Choroid plexus epithelial cell (primary cell): Measurements from ENCODE around the gene ZG16.

Experiments used
- DNase-seq: peaks from one replicate; pipeline ENCODE4 v3.0.0-alpha.2; 2010; ENCODE audit warnings: low read depth
- H3K4me3 ChIP-seq: 2 replicates; pipeline ENCODE4 v1.5.1; 2011; ENCODE audit warnings: low read depth, mild to moderate bottlenecking, control low read depth, low read length, moderate library complexity
- TF ChIP-seq, protein P1 (sequence below): conservative IDR thresholded peaks from 2 replicates; pipeline ENCODE4 v1.5.1; 2011; ENCODE audit warnings: low read depth, mild to moderate bottlenecking, control low read depth, inconsistent platforms, low read length, moderate library complexity

ZG16 gene

GRCh38 chr16:29813644-29814562, 35.8 kb downstream of the ZG16 start:
- TF ChIP-seq, protein P1, sequence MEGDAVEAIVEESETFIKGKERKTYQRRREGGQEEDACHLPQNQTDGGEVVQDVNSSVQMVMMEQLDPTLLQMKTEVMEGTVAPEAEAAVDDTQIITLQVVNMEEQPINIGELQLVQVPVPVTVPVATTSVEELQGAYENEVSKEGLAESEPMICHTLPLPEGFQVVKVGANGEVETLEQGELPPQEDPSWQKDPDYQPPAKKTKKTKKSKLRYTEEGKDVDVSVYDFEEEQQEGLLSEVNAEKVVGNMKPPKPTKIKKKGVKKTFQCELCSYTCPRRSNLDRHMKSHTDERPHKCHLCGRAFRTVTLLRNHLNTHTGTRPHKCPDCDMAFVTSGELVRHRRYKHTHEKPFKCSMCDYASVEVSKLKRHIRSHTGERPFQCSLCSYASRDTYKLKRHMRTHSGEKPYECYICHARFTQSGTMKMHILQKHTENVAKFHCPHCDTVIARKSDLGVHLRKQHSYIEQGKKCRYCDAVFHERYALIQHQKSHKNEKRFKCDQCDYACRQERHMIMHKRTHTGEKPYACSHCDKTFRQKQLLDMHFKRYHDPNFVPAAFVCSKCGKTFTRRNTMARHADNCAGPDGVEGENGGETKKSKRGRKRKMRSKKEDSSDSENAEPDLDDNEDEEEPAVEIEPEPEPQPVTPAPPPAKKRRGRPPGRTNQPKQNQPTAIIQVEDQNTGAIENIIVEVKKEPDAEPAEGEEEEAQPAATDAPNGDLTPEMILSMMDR = no peak
- H3K4me3 ChIP-seq = no peak overlapping the region
- DNase-seq = no peak

- no peak overlapping the region for H3K4me3 ChIP-seq
- DNase-seq = no peak
- TF ChIP-seq, protein P1 = no peak
These were observed 36.5 kb downstream of the ZG16 start for GRCh38 chr16:29814592-29814991.

DNA sequence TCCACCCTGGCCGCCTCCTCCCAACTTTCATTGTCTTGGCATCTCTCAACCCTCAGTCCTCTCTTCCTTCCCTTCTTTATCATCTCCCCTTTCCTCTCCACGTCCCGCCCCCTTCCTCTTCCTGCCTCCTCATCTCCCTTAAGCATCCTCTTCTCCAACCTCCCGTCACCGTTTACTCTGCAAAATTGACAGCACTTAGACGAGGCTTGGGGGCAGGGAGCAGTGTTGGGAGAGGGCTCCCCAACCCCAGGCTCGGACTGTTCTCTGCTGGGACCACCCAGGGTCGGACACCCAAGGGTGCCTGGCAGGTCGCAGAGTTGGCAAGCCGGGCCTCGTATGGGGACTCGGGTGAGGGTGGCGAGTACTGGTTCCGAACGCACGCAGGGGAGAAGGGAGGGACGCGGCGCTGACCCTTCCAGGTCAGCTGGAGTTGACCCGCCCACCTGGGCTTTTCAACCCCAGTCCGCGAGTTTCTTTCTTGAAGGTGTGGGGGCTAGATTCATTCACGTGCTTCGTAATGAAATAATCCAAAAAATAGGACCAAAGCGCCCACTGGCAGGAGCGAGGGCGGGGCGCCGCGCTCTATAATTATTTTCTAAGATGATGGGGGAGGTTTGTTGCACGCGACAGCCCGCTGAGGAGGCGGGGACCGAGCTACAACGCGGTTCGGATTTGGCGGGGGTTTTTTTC, 37.1 kb downstream of the ZG16 start:
- peak overlapping the region; percentile 89 for H3K4me3 ChIP-seq
- TF ChIP-seq, protein P1 = no peak
- peak; percentile 21 for DNase-seq

GRCh38 chr16:29815793-29816693, 38.0 kb downstream of the ZG16 start, which contains the start of gene PAGR1:
Gene PAGR1 (plus strand): TSS chr16:29816152. CDS start chr16:29816526, 374 bp downstream.
- TF ChIP-seq, protein P1 = peak; percentile 84
- peak; percentile 100 for DNase-seq
- H3K4me3 ChIP-seq = peak within 1 kb of the TSS; percentile 89

DNA sequence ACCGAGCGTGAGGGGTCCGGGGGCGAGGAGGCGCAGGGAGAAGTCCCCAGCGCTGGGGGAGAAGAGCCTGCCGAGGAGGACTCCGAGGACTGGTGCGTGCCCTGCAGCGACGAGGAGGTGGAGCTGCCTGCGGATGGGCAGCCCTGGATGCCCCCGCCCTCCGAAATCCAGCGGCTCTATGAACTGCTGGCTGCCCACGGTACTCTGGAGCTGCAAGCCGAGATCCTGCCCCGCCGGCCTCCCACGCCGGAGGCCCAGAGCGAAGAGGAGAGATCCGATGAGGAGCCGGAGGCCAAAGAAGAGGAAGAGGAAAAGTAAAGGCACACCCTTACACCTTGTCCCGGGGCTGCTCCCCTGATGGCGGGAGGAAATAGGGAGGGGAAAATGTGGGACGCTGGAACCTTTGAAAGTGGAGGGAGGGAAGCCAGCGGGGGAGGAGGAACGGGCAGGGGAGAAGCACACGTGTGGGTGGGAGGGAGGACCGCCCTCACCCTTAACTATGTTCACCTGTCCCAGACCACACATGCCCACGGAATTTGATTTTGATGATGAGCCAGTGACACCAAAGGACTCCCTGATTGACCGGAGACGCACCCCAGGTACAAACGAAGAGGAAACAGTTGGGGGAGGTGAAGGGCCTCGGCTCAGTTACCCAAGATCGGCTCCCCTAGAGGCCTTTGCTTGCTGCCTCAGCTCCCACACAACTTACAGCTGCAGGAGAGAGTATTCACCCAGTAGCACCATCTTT, 38.8 kb downstream of the ZG16 start:
- peak overlapping the region; percentile 89 for H3K4me3 ChIP-seq
- TF ChIP-seq, protein P1 = peak; percentile 35
- peak; percentile 64 for DNase-seq

DNA sequence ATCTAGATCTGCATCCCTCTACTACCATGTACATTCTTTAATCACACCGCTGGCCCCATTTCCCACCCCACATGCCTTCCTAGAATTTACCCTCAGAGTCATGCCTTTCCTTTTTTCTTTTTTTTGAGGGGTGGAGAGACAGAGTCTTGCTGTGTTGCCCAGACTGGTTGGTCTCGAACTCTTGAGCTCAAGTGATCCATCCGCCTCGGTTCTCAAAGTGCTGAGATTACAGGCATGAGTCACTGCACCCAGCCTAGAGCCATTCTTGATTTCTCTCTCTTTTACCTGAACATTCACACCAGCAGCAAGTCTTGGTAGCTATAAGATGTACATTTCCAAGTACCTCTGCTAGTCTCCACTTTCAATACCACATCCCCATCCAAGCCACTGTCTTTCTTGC, 40.0 kb downstream of the ZG16 start:
- peak overlapping the region; percentile 3 for H3K4me3 ChIP-seq
- peak; percentile 19 for DNase-seq
- TF ChIP-seq, protein P1 = no peak
